HL-60 (cell line): ENCODE measurements around the gene AURKA.

ENCODE experiments used
- DNase-seq, 2 experiments: peaks; one replicate each; pipeline ENCODE4 v3.0.0-alpha.2; 2010 to 2020; ENCODE audit warnings: low read depth in 1 of 2, low spot score in 1 of 2
- H3K27ac ChIP-seq: fragments of 250-450 bp; sonication (Bioruptor Pico); replicated peaks from 2 replicates; pipeline ENCODE4 v1.5.1; 2020; ENCODE audit warnings: mild to moderate bottlenecking, moderate library complexity
- H3K27me3 ChIP-seq: fragments of 250-450 bp; sonication (Bioruptor Pico); 2 replicates; pipeline ENCODE4 v1.5.1; 2021; ENCODE audit warnings: mild to moderate bottlenecking, moderate library complexity; ENCODE audit not compliant: insufficient read depth, poor library complexity, severe bottlenecking
- H3K4me3 ChIP-seq: replicated peaks from 2 replicates; pipeline ENCODE4 v1.5.1; 2011; ENCODE audit warnings: mild to moderate bottlenecking, control low read depth, low read length; ENCODE audit not compliant: insufficient read depth
- GABPA ChIP-seq: IDR thresholded peaks from 2 replicates; pipeline ENCODE4 v1.6.1; 2012; ENCODE audit warnings: low read depth
- POLR2AphosphoS5 ChIP-seq: IDR thresholded peaks from 2 replicates; pipeline ENCODE4 v1.6.1; 2012; ENCODE audit warnings: low read depth
- REST ChIP-seq: IDR thresholded peaks from 2 replicates; pipeline ENCODE4 v1.6.1; 2012; ENCODE audit warnings: low read depth; ENCODE audit not compliant: insufficient replicate concordance
- SPI1 ChIP-seq: IDR thresholded peaks from 2 replicates; pipeline ENCODE4 v1.6.1; 2012; ENCODE audit warnings: low read depth, mild to moderate bottlenecking, borderline replicate concordance
- TF ChIP-seq, protein P1 (sequence below): IDR thresholded peaks from one replicate; pipeline ENCODE4 v1.5.1; 2011; ENCODE audit warnings: low read length, control low read depth, inconsistent platforms; ENCODE audit not compliant: insufficient read depth

AURKA gene

DNA sequence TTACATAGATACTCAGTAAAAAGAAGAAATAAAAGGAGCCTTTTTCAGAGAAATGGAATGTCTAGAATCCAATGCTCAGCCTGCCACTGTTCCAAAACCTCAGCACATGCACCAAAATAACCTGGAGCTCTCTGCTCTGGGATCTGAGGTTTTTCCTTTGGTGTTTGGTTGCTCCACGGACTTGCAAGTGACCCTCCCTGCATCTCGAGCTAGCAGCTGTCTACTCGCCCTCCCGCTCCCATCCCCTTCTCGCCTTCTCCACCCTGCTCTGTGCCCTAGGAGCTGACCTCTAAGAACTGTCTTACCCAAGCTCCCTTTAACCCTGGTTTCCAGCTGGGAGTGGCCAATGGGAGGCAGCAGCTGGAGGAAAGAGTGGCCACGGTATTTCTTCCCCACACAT is 68.4 kb downstream of the AURKA start:
- Histone ChIP-seq H3K4me3 (no peak overlapping the region), H3K27ac (no peak overlapping the region), H3K27me3 (peaks cover 8% of the 10 kb centered on the region)
- DNase-seq = no peak
- no peak for TF ChIP-seq GABPA
- no peak for TF ChIP-seq REST
- TF ChIP-seq POLR2AphosphoS5 = no peak
- TF ChIP-seq, protein P1, sequence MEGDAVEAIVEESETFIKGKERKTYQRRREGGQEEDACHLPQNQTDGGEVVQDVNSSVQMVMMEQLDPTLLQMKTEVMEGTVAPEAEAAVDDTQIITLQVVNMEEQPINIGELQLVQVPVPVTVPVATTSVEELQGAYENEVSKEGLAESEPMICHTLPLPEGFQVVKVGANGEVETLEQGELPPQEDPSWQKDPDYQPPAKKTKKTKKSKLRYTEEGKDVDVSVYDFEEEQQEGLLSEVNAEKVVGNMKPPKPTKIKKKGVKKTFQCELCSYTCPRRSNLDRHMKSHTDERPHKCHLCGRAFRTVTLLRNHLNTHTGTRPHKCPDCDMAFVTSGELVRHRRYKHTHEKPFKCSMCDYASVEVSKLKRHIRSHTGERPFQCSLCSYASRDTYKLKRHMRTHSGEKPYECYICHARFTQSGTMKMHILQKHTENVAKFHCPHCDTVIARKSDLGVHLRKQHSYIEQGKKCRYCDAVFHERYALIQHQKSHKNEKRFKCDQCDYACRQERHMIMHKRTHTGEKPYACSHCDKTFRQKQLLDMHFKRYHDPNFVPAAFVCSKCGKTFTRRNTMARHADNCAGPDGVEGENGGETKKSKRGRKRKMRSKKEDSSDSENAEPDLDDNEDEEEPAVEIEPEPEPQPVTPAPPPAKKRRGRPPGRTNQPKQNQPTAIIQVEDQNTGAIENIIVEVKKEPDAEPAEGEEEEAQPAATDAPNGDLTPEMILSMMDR = no peak
- no peak for TF ChIP-seq SPI1

- H3K27me3 ChIP-seq = peaks cover 8% of the 10 kb centered on the region
Observed at GRCh38 chr20:56323206-56323605, 68.8 kb downstream of the AURKA start.

GRCh38 chr20:56322681-56323080 is 69.3 kb downstream of the AURKA start:
- peaks cover 8% of the 10 kb centered on the region for H3K27me3 ChIP-seq
- TF ChIP-seq, protein P1 = no peak
- TF ChIP-seq GABPA (no peak), POLR2AphosphoS5 (no peak), SPI1 (no peak), REST (no peak)
- DNase-seq = no peak
- H3K4me3 ChIP-seq = no peak overlapping the region
- H3K27ac ChIP-seq = no peak overlapping the region

More at GRCh38 chr20:56323206-56323605, 68.8 kb downstream of the AURKA start:
- no peak overlapping the region for H3K4me3 ChIP-seq
- TF ChIP-seq REST (no peak), SPI1 (no peak), GABPA (no peak), POLR2AphosphoS5 (no peak)
- TF ChIP-seq, protein P1 = no peak
- no peak for DNase-seq
- H3K27ac ChIP-seq = no peak overlapping the region
